HG02884 (cell line): ENCODE results near the gene AXIN1.
A peak's percentile ranks its signal among the peaks of the same experiment; 100 is the strongest.
"Not testable (repeated sequence)": the region's sequence is repeated elsewhere in the genome, so short reads cannot be mapped to it uniquely, and the experiment has no call there.

Experiments
- ATAC-seq: cut with Tn5 transposase; IDR thresholded peaks from one replicate; pipeline ENCODE4 v1.9.1; 2021; ENCODE audit warnings: mild to moderate bottlenecking, moderate library complexity; ENCODE audit not compliant: unreplicated experiment

The AXIN1 gene

DNA sequence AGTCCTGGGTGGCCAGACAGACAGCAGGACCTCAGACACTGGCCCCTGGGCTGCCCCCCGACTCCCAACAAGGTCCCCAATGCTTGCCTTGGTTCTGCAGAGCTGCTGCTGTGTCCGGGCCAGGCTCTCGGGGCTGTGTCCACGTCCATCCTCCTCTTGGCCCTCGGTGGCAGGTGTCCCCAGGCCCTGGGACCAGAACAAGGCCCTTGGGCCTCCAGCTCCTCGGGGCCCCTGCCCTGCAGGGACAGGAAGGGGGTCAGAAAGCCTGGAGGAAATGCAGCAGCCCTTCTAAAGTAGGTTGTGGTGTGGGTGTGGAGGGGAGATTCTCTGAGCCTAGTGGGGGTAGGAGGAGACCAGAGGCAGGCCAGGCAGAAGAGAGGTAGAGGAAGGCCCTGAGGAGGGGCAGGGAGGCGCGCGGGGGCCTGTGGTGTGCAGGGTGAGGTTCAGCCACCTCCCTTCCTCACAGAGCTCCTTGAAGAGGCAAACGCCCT is 2.5 kb upstream of the AXIN1 start:
- no peak for ATAC-seq

DNA sequence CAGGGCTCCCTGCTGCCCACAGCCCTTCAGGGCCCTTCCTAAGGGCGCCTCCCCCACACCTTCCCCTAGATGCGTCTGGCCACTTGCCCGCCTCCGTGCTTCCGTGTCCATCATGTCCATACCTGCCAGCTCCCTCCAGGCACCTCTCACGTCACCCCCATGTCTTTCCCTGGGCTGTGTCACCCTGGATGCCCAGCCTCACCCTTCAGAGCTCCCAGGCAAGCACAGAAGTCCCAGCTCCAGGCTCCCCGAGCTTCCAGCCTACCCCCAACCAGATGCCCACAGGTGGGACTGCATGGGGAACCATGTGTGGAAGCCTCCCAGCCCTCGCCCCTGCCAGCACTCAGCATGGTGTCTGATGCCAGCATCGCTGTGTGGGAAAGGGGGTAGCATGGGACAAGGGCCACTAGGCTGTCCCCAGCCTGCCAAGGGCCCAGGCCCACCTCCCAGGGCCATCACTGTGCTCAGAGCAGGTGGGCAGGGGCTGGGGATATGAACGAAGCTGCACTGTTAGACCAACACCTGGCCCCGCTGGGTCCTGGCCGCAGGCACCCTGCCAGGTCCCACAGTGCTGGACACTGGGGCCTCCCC is 1.9 kb upstream of the AXIN1 start:
- no peak for ATAC-seq

DNA sequence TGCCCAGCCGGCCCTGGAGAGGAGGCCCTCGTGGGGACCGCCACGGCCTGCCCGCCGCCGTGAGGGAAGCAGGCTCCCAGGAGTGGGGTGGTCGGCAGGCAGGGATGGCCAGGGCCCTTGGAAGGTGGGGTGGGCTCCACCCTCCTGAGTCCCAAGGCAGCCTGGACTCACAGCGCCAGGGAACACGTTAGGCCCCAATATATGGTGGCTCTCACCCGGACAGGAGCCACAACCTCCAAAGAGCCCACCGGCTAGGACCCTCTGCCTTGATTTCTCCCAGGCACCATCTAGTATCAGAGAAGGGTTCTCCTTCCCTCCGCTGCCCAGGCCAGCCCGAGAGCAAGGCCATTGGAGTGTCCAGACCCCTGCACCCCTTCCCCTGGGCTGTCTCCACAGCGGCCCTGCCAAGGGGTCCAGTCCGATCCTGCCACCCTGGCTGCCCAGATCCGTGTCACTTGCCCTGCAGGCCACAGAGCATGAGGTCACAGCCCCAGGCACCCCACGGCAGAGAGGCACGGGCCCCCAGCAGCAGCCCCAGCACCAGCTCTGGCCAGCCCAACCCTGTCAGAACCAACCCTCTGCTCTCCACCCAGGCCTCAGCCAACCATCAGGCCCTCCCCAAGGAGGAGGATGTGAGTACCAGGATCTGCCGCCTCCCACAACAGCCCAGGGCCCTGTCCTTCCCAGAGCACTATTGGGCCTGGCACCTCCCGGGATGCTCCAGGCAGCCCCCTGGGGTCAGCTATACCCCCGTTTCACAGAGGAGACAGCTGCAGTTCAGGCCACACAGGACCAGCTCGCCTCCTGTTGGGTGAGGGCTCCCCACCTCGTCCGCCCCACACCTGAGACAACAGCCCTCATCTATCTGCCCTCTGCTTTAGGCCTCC is 1.1 kb upstream of the AXIN1 start:
- ATAC-seq, result no peak

DNA sequence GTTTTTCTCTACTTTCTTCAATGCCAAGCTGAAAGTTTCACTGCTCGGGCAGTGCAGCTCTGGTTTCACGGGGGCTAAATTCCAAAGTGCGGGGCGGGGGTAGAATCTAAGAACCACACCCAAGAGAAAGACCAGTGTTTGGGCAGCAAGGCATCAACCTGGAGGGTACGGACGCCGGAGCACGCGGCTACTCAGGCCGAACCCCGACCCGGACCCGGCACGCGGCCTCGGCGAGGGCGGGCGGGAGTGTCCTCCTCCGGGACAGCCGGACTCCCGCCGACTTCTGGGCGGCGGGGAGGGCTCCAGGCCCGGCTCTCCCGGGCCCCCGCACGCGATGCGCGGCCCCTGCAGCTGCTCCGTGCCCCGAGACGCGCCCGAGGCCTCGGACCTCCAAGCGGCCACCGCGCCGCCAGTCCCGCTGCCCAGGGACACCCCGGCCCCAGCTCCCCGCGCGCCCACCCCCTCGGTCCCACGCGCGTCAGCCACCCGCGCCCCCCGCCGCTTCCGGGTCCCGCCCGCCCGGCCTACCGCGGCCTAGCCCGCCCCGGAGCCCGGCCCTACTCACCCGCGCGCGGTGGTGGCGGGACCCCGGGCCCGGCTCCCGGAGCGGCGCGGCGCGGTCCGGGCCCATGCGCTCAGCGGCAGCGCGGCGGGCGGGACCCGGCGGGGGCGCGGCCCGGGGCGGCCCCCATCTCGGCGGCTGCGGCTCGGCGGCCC is 561 bp downstream of the AXIN1 start:
- ATAC-seq, result peak; percentile 16

DNA sequence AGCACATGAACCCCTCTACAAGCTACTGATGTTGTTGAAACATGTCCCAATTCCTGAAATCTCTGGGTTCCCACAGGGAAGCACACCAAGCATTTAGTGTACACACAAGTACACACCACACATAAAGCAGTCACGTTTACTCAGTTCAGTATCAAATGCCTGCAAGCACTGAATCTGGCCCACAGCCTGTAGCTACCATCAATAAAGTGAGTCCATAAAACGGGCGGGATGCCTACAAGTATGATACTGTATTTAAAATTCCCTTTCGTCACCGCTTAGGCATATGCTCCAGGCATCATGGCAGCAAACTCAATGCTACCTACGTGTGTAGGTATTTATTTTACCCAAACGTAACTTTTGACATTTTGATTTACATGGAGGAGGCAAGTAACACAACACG is 2.3 kb downstream of the AXIN1 start:
- no peak for ATAC-seq

DNA sequence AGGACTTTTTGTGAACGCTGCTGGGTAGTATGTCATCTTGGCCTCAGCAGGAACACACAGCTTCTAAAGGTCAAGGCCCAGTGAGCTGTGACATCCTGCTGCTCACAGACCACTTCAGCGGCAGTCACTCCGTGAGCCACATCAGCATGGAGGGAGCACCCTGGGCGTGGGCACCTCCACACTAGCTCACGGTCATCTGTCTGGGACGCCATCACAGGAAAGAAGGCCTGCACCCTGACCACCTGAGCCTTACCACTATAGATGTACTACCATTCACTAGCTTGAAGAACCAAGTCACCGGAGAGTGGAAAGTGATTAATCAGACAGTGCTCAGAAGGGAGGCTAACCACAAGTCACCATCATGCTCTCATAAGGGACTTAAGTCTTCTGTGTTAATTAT is 3.3 kb downstream of the AXIN1 start:
- no peak for ATAC-seq

DNA sequence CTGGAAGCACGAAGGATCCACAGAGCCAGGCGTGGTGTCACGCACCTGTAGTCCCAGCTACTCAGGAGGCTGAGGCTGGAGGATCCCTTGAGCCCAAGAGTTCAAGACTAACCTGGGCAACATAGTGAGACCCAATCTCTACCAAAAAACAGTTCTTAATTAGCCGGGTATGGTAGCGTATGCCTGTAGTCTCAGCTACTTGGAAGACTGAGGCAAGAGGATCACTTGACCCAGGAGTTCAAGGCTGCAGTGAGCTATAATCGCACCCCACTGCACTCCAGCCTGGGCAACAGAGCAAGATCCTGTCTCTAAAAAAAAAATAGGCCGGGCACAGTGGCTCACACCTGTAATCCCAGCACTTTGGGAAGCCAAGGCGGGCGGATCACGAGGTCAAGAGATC is 4.0 kb downstream of the AXIN1 start:
- ATAC-seq, result not testable (repeated sequence)

DNA sequence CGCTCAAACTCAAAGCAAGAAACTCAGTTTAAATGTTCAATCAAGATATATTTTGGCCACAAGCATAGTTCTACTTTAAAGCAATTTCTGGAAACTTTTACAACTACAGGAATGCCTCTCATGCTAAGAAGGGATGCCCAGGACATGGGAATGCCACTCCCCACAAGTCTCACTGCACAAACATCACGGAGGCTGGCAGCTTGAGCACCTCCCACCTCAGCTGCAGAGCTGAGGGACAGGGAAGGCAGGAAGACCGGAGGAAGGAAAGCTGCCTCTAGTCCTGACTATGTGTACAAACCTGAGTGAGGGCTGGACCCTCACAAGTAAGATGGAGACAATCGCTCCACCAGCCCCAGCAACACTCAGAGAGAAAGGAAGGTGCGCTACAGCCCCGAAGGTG is 5.3 kb downstream of the AXIN1 start:
- no peak for ATAC-seq

DNA sequence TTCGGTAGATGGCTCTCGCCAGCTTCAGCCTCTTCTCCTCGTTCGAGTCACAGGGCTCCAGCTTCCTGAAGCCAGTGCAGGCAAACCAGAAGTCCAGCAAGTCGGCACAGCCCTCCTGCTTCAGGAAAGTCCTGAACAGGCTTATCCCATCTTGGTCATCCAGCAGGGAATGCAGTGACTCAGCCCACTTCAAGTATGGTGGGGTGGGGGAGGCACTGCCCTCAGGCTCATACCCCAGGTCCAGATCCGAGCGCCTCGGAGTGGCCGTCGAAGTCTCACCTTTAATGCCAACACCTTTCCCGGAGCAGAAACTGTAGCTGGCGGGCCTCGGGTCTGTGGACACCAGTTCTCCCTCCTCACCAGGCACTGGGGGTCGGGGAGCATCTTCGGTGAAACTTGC is 5.9 kb downstream of the AXIN1 start:
- ATAC-seq, result no peak

DNA sequence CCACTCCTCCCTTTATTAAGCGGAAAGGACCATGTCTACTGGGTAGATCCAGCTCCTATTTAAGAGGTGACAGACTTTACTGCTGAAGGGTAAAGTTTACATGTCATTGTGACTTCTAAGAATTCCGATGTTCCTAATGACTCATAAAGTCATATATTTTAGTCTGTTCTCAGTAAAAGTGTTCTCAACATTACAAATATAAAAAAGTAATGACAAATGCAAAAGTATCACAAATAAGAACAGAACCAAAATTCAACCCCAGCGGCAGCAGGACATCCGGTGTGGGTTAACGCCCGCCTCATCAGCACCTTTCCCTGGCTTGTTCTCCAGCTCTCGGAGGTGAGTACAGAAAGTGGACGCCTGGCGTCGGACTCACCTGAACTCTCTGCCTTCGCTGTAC is 6.8 kb downstream of the AXIN1 start:
- no peak for ATAC-seq

DNA sequence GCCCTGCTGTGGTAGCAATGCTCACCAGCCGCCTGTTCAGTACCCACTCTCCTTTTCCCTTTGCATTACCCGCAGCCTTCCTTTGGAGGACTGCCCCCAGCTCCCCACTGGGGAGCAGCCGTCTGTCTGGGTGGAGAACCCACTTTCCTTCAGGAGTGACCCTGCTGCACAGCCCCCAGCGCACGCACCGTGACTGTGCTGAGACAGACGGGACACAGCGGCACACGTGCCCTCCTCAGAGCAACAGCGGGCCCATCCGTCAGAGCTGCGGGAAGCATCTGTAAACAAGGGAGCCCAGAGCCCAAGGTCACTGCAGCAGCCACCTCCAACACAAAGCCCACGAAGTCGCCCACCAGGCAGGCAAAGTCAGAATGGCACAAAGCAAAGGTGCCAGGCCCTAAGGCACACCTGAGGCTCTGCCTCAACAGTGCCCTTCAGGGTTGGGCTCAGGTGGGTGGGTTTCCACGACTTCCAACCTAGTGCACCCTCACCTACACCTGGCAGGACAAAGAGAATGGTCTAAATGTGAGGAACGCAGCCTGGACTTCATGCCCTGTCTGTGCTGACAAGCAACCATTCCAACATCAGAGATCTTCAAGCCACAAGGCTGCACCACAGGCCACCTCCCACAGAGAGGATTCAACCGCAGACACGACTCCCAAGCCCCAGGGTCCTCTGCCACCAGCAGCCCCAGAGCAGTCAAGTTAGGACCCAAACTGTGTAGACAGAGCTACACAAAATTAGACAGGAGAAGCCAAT is 9.9 kb downstream of the AXIN1 start:
- no peak for ATAC-seq

DNA sequence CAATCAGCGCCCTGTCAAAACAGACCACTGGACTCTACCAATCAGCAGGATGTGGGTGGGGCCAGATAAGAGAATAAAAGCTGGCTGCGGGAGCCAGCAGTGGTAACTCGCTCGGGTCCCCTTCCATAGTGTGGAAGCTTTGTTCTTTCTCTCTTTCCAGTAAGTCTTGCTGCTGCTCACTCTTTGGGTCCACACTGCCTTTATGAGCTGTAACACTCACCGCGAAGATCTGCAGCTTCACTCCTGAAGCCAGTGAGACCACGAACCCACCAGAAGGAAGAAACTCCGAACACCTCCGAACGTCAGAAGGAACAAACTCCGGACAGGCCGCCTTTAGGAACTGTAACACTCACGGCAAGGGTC is 10.6 kb downstream of the AXIN1 start:
- not testable (repeated sequence) for ATAC-seq

DNA sequence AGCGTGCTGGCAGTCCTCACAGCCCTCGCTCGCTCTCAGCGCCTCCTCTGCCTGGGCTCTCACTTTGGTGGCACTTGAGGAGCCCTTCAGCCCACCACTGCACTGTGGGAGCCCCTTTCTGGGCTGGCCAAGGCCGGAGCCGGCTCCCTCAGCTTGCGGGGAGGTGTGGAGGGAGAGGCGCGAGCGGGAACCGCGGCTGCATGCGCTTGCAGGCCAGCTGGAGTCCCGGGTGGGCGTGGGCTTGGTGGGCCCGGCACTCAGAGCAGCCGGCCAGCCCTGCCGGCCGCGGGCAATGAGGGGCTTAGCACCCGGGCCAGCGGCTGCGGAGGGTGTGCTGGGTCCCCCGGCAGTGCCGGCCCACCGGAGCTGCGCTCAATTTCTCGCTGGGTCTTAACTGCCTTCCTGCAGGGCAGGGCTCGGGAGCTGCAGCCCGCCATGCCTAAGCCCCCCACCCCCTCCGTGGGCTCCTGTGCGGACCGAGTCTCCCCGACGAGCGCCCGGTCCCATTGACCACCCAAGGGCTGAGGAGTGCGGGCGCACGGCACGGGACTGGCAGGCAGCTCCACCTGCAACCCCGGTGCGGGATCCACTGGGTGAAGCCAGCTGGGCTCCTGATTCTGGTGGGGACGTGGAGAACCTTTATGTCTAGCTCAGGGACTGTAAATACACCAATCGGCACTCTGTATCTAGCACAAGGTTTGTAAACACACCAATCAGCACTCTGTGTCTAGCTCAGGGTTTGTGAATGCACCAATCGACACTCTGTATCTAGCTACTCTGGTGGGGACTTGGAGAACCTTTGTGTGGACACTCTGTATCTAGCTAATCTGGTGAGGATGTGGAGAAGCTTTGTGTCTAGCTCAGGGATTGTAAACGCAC is 11.2 kb downstream of the AXIN1 start:
- not testable (repeated sequence) for ATAC-seq

DNA sequence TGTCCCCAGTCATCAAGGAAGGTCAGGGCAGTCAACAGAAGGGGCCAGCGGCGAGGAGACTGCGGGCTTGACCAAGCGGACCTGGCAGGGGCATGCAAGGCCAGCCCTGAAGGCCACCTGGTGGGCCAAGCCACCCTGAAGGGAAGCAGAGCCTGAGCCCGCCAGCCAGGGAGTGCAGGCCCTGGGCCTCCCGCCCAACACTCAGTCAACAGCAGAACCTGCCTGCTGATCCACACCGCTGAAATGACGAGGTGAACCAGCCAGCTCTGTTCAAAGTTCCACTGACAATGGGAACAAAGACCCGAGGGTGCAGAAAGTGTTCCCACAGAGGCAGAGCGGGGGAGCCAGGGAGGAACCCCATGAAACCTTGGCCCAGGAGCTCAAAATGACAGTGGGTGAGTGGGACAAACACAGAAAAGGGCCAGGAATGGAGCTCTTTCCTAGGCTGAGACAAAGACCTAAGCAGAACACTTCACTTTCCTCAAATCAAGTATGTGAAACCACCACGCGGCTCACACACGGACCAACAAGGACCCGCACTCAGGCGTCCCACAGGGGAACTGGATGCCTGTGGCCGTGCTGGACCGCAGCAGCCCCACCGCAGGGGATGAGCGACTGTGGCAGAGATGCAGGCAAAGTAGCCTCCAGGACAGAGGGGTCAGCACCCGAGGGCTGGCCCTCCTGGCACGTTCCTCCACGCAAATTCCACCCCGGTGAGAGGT is 12.0 kb downstream of the AXIN1 start:
- no peak for ATAC-seq

DNA sequence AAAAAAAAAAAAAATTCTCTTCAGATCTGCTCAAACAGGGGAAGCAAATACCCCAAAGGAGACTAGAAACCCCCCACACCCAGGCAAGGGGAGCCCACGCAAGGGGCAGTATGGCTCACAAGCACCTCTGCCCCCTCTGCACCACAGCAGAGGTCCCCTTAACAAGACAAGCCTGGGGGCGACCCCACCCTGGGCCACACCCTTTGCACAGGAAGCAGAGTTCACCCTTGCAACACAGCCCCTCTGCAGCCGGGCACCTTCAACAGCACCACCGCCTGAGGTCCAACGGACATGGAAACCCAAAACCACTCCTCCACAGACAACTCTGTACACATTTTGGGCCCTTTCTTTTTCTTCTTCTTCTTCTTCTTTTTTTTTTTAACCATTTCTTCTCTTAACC is 12.8 kb downstream of the AXIN1 start:
- no peak for ATAC-seq

DNA sequence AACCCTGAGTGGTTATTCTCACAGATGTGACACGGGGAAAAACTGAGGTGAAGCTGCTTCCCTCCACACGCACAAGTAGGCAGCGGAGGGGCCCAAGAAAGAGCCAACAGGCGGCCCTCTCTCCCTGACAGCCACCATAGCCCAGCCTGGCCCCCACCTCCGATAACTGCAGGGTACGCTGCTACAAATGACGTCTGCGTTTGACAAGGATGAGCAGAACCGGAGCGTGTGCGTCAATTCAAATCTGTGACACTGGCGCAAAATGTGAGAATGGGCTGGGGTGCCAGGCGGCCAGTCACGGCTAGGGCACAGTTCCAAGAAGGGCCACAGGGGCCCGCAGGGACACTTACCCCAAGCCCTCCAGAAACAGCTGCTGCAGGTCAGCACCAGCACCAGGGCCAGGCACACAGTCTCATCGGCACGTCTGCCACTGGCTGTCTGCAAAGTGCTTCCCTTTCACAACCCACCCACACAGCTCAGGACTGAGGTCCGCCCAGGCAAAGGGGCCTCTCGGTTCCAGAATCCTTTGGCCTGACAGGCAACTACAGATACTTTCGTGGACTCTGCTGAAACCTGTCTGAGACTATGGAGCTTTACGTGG is 14.4 kb downstream of the AXIN1 start:
- ATAC-seq, result no peak

DNA sequence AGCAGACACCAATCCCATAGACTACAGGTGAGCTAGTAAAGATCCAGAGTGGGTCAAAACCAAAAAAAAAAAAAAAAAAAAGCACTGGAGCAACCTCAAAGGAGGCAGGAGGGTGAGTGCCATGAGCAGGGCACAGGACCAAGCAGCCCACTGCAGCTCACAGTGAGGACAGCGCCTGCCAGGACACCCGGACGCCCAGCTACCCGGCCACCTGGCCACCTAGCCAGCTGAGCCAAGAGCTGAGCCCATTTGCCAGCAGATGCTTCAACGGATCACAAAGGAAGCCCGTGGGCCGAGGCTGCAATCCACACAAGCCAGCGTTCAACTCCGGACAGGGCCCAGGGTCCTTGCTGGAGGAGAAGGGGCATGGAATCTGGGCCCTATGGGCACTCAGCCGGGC is 15.1 kb downstream of the AXIN1 start:
- no peak for ATAC-seq

DNA sequence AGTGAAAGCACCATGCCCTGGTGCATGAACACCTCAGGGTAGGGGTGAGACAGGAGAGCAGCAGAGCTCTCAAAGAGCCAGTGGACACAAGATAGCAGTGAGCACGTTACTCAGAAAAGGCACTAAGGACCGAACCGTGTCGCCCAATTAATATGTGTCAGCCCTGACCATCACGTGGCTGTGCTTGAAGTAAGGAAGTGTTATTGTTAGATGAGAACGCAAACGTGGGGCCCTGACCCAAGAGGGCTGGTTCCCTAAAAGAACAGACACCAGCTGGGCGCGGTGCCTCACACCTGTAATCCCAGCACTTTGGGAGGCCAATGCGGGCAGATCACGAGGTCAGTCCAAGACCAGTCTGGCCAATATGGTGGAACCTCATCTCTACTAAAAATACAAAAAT is 16.3 kb downstream of the AXIN1 start:
- no peak for ATAC-seq
